NT2/D1 (cell line): ENCODE results near the gene PTRHD1.

ENCODE experiments used
- SUZ12 ChIP-seq: IDR thresholded peaks from 2 replicates; pipeline ENCODE4 v1.6.1; 2011; ENCODE audit not compliant: insufficient read length, insufficient read depth; ENCODE audit errors: extremely low read depth
- ZNF274 ChIP-seq: IDR thresholded peaks from 2 replicates; pipeline ENCODE4 v1.6.1; 2011; ENCODE audit warnings: mild to moderate bottlenecking, low read depth, low read length

DNA sequence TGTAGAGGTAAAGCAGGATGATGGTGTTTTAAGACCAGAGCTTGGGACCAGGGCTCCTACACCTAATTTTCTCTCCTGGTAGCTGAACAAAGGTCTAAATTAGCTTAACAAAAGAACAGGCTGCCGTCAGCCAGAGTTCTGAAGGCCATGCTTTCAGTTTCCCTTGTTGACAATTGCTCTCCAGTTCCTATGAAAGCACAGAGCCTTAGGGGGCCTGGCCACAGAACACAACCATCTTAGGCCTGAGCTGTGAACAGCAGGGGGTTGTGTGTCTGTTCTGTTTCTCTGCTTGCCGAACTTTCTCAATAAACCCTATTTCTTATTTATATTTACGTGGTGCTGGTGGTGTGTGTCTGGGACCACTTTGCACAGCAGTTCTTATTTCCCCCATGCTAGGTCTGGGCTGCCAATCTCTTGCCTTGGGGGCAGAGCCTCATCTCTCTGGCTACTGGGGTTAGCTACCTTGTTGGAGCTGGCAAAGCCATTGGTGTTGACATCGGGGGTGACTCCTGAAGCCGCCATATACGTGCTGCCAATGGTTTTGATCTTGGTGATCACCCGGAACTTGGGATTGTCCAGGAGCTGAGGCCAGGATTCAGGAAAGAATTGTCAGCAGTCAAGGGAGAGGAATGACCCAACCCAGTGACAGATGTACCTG, 29.0 kb upstream of the PTRHD1 start:
- TF ChIP-seq ZNF274 (no peak), SUZ12 (no peak)
